GM19351 (cell line): ENCODE results near the gene SRD5A1.

Source experiments
- ATAC-seq: cut with Tn5 transposase; IDR thresholded peaks from one replicate; pipeline ENCODE4 v1.9.1; 2021; ENCODE audit warnings: mild to moderate bottlenecking, moderate library complexity; ENCODE audit not compliant: unreplicated experiment

Gene SRD5A1

DNA sequence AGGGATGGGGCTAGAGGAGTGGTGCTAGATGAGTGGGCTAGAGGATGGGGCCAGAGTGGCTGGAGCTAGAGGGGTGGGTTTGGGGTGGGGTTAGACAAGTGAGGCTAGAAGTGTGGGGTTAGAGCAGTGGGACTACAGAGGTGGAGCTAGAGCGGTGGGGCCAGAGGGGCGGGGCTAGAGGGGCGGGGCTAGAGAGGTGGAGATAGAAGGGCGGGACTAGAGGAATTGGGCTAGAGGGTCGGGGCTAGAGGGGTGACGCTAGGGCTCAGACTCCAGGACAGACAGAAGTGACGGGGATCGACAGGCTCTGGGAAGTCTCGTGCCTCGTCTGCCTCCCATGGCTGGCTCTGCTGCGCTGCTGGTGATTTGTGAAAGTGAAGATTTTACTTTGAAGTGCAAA, 49.0 kb downstream of the SRD5A1 start:
- ATAC-seq: no peak

DNA sequence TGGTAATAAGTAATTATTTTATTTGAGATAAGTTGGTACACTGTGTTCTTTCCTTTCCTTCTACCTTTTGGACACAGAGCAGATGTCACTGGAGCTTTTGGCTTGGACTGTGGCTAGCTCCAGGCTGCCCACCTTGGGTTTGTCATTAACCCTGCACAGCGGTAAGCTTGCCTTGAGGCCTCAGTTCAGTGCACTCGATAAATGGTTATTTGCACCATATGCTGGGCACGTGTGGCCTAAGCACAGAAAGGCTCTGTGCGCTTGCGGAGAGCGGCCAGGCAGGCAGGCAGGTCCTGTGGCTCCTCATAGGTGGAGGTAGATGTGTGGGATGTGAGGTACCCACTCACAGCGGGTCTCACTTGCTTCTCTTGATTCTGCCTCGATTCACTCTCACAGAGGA, 50.0 kb downstream of the SRD5A1 start:
- ATAC-seq: no peak

DNA sequence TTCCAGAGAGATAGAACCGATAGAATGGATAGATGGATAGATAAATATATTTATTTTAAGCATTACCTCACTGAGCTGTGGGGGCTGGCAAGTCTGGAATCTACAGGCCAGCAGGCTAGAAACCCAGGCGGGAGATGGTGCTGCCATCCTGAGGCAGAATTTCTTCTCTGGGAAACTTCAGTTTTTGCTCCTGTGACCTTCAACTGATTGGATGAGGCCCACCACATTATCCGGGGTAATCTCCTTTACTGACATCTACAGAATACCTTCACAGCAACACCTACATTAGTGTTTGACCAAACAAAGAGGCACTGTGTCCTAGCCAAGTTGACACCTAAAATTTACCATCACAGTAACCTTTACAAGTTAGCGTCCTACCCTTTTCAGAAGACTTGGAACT, 50.8 kb downstream of the SRD5A1 start:
- no peak for ATAC-seq

DNA sequence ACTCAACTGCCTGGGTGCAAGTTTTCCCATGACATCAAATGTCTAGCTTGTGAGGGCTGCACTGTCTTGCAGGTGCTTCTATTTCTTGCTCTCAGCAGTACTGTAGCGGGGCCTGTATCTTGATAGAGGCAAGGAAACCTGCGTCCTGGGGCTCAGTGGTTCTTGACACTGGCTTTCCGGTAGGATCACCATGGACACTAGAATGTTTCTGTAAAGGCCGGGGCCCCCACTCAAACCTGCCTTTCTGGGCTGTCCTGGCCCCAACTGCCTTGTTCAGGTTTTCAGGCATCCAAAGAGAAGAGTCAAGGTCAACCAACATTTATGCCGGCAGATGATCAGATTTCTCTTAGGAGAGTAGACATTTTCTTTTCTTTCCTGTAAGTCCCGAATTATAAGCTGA, 53.3 kb downstream of the SRD5A1 start:
- ATAC-seq: no peak

GRCh38 chr5:6686915-6687409, 53.7 kb downstream of the SRD5A1 start:
- ATAC-seq: no peak

DNA sequence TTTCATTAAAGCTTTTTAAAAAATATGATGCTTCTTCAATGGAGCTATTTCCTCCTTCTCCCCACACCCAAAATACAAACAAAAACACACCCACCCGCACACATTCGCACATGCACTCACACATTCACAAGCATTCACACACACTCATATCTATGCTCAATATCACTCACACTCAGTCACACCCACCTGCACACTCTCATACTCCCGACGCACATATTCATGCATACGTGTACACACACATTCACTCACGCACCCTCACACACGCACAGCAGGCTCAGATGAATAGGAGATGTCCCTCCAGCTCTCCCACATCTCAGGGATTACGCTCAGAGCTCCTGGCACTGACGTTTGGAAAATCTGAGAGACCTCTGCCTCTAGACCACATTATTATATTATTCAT, 54.3 kb downstream of the SRD5A1 start:
- no peak for ATAC-seq

DNA sequence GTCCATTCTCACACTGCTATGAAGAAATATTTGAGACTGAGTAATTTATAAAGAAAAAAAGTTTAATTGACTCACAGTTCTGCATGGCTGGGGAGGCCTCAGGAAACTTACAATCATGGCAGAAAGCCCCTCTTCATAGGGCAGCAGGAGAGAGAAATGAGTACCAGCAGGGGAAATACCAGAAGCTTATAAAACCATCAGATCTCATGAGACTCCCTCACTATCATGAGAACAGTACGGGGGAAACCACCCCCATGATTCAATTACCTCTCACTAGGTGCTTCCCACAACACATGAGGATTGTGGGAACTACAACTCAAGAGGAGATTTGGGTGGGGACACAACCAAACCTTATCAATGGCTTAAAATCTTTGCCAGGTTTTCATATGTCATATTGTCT, 59.7 kb downstream of the SRD5A1 start:
- no peak for ATAC-seq

GRCh38 chr5:6698696-6699095, 65.5 kb downstream of the SRD5A1 start:
- ATAC-seq: no peak

DNA sequence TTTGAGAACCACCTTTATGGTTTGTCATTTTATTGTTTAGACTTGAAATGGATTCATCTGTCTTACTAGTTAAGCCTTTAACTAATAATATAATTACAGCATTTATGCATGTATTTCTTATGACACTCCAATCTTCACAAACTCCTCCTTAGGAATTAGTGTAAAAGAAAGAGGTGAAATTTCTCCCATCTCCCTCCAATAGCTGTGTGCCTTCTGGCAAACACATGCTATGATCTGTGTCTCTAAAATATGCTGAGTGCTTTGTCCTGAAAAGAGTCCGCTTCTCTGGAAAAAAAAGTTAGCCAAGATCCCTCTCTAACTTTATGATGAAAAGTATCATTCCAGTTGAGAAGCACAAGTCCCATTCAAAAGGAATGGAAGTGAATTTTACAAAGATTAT, 66.1 kb downstream of the SRD5A1 start:
- no peak for ATAC-seq

GRCh38 chr5:6700074-6700684, 66.9 kb downstream of the SRD5A1 start:
- no peak for ATAC-seq

DNA sequence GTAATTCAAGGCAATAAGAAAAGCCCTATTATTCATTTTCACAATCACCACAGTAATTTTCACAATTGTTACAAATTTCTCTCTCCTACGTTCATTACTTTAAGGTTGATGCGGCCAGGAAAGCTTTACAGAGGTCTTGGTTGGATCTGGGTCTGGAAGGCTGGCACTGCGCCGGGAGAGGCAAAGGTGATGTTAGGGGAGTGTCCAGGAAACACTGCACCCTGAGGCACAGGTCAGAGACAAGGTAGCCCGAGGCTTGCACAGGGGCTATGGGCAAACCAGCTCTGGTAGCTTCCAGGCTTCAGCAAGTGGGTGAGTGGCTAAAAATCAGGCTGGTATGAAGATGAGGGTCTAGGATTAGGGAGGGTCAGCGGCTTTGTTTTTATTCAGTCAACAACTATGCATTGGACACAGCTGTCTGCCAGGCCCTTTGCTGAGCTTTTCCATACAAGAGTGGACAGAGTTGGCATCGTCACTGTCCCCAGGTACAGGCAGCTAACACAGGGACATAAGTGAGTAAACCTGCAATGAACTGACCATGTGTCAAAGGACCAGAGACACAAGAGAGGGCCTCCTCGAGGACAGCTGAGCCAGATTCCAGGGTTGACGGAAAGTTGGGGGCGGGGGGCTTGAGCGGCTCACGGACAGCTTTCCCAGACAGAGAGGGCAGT, 67.6 kb downstream of the SRD5A1 start:
- no peak for ATAC-seq

GRCh38 chr5:6701491-6701890, 68.3 kb downstream of the SRD5A1 start:
- ATAC-seq: no peak

DNA sequence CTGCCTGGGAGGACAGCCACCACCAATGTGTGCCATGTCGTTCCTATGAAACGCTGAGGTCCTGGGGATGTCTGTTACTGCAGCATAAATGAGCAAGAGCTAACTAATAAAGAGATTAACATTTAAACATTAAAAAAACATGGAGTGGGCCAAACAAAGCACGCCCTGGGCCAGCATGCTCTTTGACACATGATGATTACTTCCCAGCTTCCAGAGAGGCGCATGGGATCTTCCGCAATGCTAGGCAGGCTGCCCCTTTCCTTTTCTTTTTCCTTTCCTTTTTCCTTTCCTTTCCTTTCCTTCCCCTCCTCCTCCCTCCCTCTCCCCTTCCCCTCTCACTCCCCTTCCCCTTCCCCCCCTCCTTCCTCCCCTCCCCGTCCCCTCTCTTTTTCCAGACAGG, 69.4 kb downstream of the SRD5A1 start:
- ATAC-seq: no peak

GRCh38 chr5:6703806-6704205, 70.6 kb downstream of the SRD5A1 start:
- no peak for ATAC-seq

DNA sequence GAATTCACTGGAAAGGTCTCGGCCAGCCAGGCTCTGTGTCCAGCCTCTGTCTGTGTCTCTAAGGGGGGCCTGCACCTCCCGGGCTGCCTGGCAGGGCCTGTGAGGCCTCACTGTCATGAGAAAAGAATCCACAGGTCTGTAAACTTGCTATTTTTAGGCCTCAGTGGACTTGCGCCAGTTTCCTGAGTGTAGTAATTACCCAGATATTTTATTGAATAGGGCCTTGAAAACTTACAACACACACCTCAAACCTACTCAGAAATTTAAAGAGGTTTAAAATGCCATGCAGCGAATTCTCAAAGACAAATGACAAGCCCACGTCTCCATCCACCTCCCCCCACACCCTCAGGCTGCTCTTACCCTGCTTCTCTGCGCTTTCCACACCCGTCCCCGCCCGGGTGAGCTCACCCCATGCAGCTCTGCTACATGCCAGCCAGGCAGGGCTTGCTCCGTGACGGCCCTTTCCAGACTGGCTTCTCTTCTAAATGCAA, 71.2 kb downstream of the SRD5A1 start:
- ATAC-seq: no peak

DNA sequence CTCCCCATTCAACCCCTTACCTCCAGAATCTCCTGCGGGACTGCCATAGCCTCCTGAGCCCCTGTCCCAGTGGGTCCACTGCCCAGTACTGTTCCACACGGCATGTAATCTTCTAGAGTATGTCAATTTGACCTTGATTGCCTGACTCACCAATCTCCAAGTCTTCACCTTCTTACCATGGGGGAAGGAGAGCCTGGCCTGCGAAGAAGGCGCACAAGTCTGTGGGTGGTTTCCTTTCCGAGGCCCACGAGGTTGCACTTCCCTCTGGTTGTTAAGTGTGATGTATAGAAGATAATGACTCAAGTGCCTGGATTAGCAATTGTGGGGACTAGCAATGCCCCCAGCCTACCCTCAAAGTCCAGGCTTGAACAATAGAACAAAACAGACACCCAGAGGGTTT, 71.8 kb downstream of the SRD5A1 start:
- peak; percentile 91 for ATAC-seq

DNA sequence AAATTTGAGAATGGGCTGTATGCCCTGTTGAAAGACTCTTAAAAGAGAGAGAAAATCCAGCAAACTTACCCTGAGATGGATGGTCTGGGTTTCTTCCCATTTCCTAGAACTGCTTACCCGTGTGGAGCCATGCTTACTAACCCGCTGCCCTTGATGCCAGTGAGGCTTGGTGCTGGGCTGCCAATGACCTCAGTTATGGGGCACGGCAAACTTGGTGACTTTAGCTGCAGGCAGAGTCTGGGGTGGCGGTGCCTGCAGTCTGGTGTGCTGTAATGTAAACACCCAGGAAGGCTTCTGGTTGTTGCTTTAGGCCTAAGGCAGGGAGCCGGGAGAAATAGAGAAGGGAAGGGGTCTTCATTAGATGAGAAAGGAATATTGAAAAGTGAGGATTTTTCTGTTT, 72.7 kb downstream of the SRD5A1 start:
- no peak for ATAC-seq

DNA sequence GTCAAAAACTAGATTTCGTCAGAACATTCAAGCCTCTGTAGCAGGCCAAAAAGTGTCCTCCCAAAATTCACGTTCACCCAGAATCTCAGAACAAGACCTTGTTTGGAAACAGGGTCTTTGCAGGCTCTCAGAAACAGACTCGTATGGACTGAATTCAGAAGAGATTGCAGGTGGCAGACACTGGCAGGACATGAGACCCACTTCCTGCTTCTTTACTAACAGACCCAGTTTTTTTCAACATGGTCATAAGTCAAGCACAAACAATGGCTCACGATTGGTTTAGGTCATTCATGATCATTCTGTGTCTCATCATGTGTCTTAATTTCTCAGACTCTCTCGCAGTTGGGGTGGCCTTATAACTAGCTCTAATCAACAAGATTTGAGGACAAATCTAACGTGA, 74.6 kb downstream of the SRD5A1 start:
- ATAC-seq: no peak

GRCh38 chr5:6708814-6709213, 75.6 kb downstream of the SRD5A1 start:
- no peak for ATAC-seq

DNA sequence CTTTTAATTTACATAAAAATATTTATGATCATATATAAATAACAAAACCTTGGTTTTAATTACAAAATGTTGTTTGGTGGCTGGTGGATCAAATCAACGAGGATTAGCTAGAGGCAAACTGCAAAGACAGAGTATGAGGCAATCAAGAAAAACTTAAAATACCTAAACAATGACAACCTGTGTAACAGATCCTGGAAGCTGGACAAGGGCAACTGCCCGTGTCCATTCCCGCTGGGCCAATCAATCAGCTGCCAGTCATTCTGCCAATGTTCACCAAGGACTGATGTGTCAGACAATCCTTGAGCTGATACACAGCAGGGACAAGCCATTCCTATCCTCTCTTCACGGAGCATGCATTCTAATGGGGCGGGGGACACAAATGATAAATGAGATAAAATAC, 76.8 kb downstream of the SRD5A1 start:
- ATAC-seq: no peak

- ATAC-seq: no peak
Observed at GRCh38 chr5:6710551-6711318, 77.5 kb downstream of the SRD5A1 start.
